ENCODE results near the gene MBOAT2. TPM values are rescaled to one million over a fixed set of nuclear protein-coding genes. Genes with fewer than 3 reads are reported as not detected.

MBOAT2 gene
- total RNA-seq, 1 donor from 2014 or later, result 17.5 TPM

DNA sequence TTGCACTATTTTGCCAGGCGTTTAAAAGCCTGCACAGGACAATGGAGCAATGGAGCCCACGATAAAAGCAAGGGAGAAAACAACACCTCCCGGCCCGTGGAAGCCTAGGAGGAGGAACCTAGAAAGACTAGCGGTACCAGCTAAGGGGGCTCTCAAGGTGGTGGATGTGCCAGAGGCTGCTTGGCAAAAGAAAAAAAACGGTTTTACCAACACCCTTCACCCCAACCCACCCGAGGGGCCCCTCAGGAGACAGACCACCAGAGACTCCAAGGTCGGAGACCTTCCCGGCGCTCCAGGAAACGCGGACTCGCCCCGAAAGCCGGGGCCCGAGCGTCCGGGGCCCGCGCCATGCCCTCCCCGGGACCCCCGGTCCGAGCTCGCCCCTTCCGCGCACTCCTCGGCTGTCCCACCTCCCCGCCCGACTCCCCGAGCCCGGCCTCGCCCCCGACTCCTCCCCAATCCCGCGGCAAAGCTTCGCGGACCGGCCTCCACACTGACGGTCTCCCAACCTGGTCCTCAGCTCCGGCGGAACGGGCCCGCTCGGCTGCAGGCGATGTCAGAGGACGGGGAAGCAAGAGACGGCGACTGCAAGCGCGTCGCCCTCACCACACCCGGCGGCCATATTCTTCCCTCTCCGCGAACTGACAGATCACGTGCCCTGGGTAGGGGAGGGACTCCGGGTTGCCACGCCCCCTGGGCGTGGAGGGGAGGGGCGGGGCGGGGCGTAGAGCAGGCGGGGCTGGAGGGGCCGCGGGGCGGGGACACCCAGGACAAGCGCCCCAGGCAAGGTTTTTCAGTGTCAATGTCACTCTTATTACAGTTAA, 166.3 kb downstream of the MBOAT2 start, which contains the start of gene KIDINS220:
Gene KIDINS220, minus strand, starts transcription at position 643 of the 824 bp plus-strand sequence. CDS start 10,520 bp downstream, outside the sequence.
- peak; percentile 10 for DNase-seq (ENCODE audit: extremely low read depth, low read depth, low spot score)

DNA sequence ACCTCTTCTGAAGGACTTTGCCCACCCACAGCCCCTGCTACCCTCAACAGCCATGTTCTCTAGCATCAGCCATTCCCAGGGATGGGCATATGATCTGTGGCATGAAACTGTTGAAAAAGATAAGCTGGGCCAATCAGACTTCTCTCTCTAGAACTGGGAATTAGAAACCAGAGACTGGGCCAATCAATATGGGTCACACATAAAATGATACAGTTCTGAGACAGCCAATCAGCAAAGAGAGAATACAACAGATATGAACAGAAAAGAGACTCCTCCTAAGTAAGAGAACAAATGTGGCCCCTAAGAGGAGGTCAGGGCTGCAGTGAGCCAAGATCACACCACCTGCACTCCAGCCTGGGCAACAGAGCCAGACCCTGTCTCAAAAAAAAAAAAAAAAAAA, 168.2 kb downstream of the MBOAT2 start:
- DNase-seq (ENCODE audit: extremely low read depth, low read depth, low spot score), result no peak

DNA sequence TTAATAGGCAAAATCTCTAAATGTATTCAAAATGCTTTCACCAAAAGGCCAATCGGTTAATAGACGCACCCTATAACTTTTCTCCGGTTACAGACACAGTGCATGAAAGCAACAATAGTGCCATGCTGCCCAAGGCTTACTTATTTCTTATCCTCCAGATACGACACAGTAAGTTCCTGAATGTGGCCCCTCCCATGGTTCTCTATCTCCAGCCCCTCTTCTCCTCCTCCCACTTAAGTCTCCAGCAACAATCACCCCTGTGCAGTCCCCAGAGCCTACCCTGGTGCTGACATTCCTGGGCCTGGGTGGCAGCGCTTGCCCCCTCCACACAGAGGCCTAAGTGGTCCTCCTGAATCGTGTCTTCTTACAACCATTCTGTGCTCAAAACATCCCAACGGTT, 169.6 kb downstream of the MBOAT2 start:
- no peak for DNase-seq (ENCODE audit: extremely low read depth, low read depth, low spot score)

DNA sequence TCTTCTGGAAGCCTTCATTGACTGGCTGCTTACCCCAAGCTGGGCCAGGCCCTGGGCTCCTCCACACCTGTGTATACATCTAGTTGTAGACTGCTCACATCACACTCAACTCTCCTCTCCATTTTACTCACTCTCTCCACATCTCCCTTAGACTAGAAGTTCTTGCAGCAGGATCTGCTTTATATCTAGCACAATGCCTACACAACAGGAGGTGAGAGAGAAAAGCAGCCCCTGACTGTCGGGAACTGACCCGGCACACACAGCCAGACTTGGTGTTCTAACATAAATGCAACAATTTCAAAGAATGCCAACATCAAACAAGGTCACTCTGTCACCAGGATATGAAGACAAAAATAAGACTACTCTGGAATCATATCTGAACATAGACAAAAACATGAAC, 172.0 kb downstream of the MBOAT2 start:
- no peak for DNase-seq (ENCODE audit: extremely low read depth, low read depth, low spot score)

DNA sequence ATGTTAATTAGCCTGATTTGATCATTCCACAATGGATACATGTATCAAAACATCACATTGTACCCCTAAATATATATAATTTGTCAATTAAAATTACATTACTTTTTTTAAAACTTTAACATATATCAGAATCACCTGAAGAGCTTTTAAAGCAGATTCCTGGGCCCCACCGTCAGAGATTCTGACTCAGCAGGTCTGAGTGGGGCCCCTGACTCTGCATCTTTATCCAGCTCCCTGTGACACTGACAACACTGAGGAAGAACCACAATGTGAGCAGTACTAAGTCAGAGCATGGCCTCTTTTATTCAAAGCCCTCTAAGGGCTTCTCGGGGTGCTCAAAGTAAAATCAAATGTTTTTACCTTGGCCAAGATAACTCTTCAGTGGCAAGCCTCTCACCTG, 175.8 kb downstream of the MBOAT2 start:
- no peak for DNase-seq (ENCODE audit: extremely low read depth, low read depth, low spot score)

DNA sequence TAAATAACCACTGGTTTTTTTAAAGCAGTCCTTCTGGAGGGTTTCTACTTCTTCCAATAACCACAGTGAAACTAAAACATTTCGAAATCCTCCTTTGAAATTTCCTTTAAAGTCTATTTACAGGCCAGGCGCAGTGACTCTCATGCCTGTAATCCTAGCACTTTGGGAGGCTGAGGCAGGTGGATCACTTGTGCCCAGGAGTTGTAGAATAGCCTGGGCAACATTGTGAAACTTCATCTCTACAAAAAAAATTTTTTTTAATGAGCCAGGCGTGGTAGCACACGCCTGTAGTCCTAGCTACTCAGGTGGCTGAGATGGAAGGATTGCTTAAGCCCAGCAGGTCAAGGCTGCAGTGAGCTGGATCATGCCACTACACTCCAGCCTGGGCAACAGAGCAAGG, 181.3 kb downstream of the MBOAT2 start:
- no peak for DNase-seq (ENCODE audit: extremely low read depth, low read depth, low spot score)

DNA sequence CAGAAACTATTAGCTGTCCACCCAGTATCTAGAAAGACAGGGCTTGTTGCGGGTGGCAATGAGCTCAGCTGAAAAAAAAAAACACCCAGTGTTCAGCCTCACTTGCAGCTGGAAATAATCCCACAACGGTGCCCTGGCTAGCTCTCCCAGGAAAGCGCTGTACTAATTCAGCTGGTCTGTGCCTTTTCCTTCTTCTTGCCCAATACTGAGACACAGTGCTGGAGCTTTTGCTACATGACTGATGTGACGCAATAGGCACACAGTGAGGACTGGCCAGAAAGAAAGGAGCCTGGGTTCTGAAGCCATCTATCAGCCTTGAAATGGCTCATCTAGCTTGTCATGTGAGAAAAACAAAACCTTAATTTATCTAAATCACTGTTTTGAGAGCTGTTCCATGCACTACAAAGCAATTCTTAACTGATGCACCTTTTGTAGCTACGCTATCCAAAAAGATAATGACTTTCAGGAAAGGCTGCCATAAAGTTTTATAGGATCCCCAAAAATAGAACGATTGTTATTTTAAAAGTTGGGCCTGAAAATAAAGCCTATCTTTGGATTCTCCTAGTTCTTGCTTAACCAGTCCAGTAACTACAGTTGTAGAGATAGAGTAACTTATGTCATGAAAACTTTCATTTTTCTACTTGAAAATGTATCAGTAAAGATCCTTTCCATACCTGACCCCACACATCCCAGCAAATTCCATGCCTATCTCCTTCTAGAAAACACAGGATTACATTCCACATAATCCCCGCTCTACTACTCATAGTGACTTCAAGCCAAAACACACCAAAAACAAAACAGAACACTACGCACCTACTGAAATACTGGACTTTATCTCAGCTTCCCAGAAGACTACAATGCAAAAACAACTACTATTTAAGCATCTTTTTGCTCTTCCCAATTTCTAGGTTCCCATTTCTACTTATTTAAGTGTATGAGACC, 181.9 kb downstream of the MBOAT2 start:
- DNase-seq (ENCODE audit: extremely low read depth, low read depth, low spot score), result no peak

DNA sequence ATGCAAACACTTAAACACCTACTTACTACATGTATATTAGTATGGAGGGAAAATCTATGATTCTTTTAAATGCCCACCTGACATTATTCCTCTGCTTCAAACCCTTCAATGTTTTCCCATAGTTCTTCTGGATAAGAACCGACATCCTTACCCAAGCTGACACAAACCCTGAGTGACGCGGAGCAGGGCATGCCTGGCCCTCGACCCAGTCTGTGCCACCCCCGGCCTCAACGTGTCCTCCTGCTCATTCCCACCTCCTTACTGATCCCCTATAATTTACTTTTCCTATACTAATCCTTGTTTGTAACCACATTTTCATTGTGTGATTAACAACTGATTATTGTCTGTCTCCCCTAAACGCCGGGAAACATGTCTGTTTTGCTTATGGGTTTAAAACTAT, 183.5 kb downstream of the MBOAT2 start:
- DNase-seq (ENCODE audit: extremely low read depth, low read depth, low spot score), result no peak

DNA sequence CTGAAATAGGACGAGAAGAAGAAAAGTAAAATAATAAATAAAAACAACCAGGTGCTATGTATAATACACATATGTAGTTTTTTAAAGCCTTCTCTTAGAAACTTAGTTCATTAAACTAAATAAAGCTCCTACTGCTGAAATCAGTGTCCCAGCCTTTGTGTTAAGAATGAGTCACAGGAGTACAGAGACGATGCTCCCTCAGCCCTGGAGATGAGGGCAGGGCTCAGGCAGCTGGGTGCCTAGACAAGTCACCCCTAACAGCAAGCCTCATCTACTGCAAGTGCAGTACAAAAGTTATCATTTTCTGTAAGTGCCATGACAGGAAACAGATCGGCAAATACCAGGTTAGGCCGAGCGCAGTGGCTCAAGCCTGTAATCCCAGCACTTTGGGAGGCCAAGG, 184.3 kb downstream of the MBOAT2 start:
- no peak for DNase-seq (ENCODE audit: extremely low read depth, low read depth, low spot score)

DNA sequence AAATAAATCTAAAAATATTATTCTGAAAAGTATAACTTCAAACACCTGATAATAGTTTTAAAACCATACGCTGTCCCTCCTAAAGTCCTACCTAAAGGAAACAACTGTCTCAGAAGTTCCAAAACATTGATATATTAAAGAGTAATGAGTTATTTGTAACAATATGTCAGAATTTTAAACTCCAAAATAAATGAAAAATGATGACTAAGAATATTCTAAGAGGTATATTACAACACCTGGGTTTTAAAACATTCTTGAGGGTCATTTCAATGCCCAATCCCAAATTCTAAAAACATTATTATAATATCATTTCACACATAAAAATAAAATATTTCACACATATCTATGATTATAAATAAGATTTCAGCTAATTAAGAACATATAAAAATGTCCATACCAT, 186.3 kb downstream of the MBOAT2 start:
- no peak for DNase-seq (ENCODE audit: extremely low read depth, low read depth, low spot score)

DNA sequence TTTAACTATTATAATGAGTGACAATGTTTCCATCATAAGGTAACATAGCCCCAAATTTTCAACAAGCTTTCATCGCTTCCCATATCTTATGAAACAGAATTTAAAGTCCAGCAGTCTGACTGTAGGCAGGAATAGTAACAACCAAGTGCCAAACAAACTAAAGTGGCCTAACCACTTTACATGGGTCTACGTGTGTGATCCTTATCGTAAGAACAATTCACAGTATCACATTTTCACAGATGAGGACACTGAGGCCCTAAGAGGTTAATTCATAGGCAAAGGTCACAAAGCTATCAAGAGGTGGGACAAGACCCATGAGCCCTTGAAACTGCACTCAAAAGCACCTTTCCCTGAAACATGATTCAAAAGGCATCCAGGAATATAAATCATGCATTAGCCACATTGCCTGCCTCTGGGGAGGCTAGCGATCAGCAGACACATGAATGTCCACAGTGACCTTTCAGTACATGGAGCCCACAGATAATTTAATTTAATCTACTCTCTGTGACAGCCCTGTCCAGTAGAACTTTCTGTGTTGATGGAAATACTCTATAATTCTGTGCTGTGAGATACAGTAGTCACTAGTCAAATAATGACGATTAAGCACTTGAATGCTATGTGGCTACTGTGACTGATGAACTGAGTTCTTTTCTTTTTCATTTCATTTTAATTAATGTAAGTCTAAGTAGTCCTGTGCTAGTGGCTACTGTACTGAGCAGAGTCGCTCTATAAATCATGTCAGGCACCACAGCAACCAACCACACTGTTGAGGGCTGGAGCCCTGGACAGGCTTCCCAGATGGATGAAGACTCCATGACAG, 196.4 kb downstream of the MBOAT2 start:
- DNase-seq (ENCODE audit: extremely low read depth, low read depth, low spot score), result no peak

DNA sequence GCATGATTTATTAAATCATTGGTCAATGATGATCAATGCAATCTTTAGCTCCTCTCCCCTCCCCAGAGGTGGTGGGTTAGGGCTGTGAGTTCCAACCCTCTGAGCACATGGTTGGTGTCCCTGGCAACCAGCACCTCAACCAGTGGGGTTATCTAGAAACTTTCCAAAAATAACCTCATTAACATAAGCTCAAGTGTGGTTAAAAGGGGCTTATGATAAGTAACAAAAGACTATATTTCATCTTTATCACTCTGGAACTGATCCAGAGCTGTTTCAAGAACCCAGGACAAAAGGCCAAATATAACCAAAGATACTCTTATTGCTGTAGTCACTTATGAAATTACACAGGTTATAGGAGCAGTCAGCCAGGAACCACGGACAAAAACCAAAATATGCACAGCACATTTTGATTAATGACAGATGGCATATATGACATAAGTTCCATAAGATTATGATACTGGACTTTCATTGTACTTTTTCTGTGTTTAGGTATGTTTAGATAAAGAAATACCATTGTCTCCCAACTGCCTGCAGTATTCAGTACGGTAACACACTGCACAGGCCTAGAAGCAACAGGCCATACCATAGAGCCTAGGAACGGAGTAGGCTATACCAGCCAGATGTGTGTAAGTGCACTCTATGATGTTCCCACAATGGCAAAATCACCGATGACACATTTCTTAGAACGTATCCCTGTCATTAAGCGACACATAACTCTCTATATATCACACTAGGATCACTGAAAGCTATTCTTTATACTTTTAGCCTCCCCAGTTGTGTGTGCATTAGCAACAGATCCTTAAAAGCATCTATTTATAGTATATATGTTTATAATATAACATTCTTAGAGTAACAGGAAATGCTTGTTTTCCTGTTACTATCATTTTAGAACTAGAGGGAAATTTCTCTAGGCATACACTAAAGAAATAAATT, 197.9 kb downstream of the MBOAT2 start:
- DNase-seq (ENCODE audit: extremely low read depth, low read depth, low spot score), result no peak

DNA sequence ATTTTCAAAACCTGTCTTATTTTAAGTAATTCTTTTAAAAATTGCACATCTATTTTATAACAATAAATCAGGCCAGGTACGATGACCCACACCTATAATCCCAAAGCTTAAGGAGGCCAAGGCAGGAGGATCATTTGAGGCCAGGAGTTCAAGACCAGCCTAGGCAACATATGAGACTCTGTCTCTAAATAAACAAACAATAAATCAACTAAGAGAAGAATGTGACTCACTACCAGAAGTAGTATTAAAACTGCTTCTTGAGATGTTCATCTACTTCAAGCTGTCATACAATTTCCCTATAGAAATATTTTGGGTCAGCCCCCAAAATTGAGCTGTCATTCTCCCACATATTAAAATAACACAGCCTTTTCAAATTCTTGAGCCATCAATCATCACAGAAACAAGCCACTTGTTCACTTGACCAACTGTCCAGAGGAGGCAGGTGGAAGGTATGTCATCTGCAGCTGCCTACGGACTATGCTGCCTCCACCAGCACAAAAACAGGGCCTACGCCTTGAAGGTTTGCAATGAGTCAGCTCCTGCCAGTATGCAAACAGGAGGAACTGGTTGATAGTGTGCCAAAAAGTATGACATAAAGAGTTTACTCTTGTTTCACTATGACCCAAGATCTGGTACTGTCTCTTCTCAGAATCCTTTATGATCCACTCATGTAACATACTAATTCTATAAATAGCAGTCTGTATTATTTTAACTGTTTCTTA, 199.7 kb downstream of the MBOAT2 start:
- DNase-seq (ENCODE audit: extremely low read depth, low read depth, low spot score), result peak; percentile 71

DNA sequence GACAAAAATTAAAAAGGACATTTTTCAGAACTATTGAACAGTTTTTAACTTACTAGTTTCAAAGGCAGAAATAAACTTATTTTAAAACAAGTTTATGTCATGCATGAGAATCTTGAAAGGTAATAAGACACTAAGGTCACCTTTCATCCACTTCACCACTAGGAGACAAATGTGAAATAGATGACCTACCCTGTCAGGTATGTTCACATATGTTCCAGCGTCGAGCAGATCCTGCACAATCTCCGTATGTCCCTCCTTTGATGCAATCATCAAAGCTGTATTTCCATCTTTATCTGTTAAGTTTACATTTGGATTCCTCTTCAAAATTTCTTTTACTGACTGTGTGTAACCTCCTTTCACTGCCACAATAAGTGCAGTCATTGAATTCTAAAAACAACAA, 200.7 kb downstream of the MBOAT2 start:
- DNase-seq (ENCODE audit: extremely low read depth, low read depth, low spot score), result no peak

Other genes with a start within 250 kb of the MBOAT2 start
- 42.8 and 64.6 TPM in 2 replicates for gene KIDINS220, start 166.1 kb downstream of the MBOAT2 start, total RNA-seq
- 42.1 and 71.6 TPM in 2 replicates for gene ASAP2, start 203.1 kb upstream of the MBOAT2 start, total RNA-seq

Data from glomerular endothelial cell (primary cell).